GM19035 (cell line): ENCODE measurements around the gene UEVLD.
"Not testable (repeated sequence)": the region's sequence is repeated elsewhere in the genome, so short reads cannot be mapped to it uniquely, and the experiment has no call there.

Experiments used
- ATAC-seq: cut with Tn5 transposase; IDR thresholded peaks from one replicate; pipeline ENCODE4 v1.9.1; 2021; ENCODE audit not compliant: unreplicated experiment

The UEVLD gene

GRCh38 chr11:18588297-18589252 is at the start of gene UEVLD:
UEVLD (minus strand) TSS chr11:18588734; CDS start chr11:18588654, 80 bp downstream.
- peak; percentile 58 for ATAC-seq

DNA sequence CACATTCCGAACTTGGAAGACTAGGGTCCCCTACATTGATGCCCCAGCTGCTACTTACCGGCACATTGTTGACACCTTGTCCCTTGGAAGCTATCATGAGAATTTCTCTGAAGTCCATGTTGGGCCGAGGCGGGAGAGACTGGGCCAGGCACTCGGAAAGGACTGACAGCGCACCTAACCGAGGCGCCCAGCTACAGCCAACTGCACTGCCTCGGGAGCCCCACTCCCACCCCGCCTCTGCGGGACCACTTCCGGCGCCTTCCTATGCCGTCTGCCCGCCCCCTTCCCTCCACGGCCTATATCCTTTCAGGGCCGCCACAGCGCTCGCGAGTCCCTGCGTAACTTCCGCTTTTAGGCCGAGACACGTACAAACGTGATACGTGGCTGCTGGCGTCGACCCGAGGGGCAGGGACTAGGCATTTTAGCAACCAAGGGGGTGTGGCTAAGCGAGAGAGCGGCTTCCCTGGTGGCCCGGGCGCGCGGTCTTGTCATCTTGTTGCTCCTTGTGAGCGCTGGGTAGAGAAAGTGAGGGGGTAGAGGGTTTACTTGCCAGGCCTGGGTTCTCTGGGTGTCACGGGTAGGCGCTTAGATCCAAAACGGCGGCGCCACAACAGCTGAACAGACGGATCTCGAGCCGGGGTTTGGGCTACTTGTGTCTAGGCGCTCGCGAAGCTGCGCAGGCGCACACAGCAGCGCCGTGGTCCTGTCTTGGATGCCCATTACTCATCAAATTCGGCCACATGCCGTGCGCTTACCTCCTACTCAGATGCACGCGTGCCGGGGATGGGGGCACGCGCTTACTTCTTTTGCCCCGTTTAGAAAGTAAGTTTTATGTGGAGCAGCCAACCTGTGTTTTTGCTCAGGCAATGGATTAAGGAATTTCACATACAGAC is 45.9 kb upstream of the UEVLD start, which contains the start of gene SPTY2D1:
Gene SPTY2D1 (minus strand): TSS at position 203 of the 893 bp plus-strand sequence. CDS start 85 bp downstream, at position 118.
- peak; percentile 98 for ATAC-seq

DNA sequence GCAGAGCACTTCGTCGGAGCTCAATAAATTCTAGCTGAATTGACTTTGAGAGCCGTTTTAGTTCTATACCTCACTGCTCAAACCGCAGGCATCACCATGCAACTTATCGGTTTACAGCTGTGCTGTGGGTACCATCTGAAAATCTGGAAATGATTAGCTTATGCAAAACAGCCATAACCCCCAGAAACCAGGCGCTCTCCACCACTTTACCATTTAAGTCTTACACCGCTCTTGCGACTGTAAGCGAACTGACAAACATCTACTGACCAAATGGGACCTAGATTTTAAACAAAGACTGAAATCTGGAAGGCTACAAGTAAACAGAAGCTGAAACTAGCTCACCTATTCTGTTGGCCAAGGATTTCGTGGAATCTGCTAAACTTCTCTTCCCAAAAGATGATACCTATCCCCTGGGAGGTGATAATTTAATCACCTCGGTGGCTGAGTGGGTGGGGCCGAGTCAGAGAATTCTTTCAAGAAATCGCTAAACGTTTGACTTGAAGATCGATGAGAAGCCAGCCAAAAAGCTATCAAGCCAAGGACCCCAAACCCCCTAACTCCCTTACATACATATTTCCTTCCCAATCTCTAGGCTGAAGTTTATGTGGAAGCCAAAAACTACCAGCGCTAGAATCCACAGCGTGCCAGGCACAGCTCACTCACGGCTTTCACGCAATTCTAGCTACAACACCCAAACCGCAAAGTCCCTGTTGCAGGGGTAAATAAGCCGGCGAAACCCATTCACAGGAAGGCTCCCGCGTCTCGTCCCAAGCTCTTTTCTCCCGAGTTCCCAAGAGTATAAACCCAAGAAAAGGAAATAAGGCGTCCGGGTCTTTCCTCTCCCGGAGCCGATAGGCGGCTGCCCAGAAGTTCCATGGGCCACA is 45.0 kb upstream of the UEVLD start:
- peak; percentile 33 for ATAC-seq

DNA sequence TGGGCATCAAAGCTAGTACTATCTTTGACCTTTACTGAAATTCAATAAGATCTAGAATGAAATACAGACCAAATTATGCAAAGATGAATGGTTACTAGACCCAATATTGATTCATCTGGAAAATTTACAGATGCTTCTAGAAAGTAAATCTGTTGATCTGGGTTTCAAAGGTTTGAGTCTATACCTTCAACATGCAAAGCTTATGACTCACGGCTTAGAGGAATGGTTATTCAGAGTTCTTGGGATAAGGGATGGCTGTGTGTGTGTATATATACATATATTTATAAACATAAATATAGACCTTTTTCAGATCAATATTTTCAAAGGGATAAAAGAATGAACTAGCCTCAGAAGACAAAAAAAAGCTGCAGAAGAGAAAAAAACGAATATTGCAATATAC is 44.3 kb upstream of the UEVLD start:
- no peak for ATAC-seq

- no peak for ATAC-seq
These were observed 35.6 kb upstream of the UEVLD start for GRCh38 chr11:18624161-18624560.

DNA sequence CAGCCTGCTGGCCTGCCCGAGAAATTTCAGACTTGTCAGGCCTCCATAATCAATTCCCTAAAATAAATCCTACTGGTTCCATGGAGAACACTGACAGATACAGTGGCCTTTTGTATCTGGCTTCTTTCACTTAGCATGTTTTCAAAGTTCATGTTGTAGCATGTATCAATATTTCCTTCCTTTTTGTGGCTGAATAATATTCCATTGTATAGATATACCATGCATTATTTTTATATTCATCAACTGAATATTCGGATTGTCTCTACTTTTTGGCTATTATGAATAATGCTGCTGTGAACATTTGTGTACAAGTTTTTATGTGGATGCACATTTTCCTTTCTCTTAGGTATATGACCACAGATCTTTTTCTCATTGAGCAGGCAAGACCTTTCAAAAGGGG is 35.2 kb upstream of the UEVLD start:
- ATAC-seq = no peak

GRCh38 chr11:18618342-18619025 is 29.9 kb upstream of the UEVLD start:
- ATAC-seq = no peak

DNA sequence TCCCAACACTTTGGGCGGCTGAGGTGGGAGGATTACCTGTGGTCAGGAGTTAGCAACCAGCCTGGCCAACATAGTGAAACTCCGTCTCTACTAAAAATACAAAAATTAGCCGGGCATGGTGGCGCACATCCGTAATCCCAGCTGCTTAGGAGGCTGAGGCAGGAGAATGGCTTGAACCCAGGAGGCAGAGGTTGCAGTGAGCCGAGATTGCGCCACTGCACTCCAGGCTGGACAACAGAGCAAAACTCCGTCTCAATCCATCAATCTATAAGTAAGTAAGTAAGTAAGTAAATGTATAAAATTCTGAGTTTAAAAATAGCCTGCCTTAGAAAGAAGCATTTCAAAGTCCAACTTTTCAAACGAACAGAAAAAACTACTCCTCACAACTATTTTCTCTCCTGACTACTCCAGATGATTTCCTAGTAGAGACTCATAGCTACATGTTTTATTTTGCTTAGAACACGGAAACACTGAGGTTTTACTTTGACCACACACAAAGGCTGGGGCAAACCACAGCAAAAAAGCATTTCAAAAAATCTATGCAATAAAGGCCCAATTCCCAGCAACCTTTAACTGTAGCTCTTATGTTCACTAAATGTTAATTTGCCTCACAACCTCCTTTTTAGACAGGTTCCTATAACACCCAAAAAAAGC is 29.3 kb upstream of the UEVLD start:
- no peak for ATAC-seq

GRCh38 chr11:18615628-18616392 is 27.3 kb upstream of the UEVLD start:
- peak; percentile 94 for ATAC-seq

- no peak for ATAC-seq
These were observed 26.1 kb upstream of the UEVLD start for GRCh38 chr11:18614667-18615066.

GRCh38 chr11:18612394-18612793 is 23.9 kb upstream of the UEVLD start:
- no peak for ATAC-seq

GRCh38 chr11:18611196-18611595 is 22.7 kb upstream of the UEVLD start:
- no peak for ATAC-seq

- ATAC-seq = no peak
These were observed 19.8 kb upstream of the UEVLD start for GRCh38 chr11:18608376-18608775.

DNA sequence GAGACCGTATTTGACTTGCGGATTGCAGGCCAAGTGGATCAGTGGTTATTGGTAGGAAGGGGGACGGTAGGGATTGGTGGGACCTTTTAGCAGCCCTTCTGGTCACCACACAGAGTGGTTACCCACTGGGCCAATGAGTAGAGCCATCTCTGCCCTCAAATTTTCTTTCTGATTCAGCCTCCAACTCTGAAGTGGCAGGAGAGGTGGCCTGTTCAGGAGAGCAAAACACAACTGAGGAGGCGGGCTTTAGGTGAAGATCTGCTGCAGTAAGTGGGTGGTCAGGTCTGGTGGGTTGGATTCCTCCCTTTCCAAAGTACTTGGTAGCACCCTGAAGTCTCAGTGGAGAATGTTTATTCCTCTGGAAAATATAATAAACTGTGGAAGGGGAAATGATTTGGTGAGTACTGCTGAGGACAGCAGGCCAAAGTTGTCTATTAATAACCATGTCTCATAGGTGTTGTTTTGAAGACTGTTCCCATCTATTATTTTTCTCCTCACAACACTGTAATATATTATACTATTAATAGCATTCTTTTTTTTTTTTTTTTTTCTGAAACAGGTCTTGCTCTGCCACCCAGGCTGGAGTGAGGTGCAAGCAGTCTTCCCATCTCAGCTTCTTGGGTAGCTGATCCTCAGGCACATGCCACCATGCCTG is 12.5 kb upstream of the UEVLD start:
- ATAC-seq = no peak

GRCh38 chr11:18599739-18600230 is 11.3 kb upstream of the UEVLD start, which contains the start of gene MISFA:
MISFA (plus strand) TSS chr11:18599789; CDS start chr11:18599929, 140 bp downstream.
- ATAC-seq = no peak

DNA sequence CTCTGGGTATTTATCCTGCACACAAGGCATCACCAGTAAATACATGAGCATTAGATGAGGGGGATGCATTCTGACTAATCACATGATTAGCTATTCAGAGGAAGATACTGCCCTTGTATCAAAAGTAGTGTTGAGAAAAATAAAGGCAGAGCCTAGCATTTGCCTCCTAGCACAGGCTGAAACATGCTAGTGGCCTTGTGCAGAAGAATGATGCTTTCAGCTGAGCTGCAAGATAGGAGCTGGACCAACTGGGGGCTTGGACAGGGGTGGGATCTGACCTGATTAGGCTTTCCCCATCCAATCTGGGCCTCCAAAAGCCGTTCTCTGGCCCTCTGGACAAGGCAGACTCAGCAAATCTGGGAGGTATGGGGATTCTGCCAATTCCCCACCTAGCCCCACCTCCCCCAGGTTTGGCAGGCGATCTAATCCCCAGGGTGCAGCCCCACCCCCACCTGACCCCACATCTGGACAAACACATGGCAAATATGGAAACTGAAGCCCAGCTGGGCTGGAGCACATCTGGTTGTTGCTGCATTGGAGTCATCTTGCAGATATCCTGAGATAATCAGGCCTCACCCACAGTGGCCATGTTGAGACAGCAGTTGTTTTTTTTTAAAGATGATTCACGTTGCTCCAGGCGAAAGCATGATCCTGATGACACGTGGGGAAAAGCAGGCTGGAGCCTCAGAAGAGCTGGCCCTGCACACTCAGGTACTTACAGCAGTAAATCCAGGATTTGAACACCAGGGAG is 6.6 kb upstream of the UEVLD start:
- ATAC-seq = no peak

DNA sequence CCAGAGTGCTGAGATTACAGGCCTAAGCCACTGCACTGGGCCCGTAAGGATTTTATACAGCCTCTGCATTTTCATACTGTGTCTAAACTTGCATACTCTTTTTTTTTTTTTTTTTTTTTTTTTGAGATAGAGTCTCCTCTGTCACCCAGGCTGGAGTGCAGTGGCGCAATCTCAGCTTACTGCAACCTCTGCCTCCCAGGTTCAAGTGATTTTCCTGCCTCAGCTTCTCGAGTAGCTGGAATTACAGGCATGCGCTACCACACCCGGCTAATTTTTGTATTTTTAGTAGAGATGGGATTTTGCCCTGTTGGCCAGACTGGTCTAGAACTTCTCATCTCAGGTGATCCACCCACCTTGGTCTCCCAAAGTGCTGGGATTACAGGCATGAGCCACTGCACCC is 5.6 kb upstream of the UEVLD start:
- not testable (repeated sequence) for ATAC-seq
